Transverse colon (tissue), 4 donors: ENCODE measurements around the gene LCTL.

ENCODE experiments used
- CTCF ChIP-seq, 5 experiments: fragments of 200-600 bp in 3 of 5; fragments of 450-650 bp in 2 of 5; sonication (generic) in 3 of 5; IDR thresholded peaks; 1 replicate in 2 of 5; 2 replicates in 3 of 5; pipeline ENCODE4 v1.5.1; 2016 to 2017; ENCODE audit warnings: antibody characterized with exemption in 5 of 5, inconsistent platforms in 3 of 5, mild to moderate bottlenecking in 2 of 5, moderate library complexity in 1 of 5
- EP300 ChIP-seq: sonication (generic); formaldehyde crosslinking; IDR thresholded peaks from one replicate; pipeline ENCODE4 v1.6.1; 2017; ENCODE audit warnings: antibody characterized with exemption, low read depth
- POLR2A ChIP-seq: fragments of 450-650 bp; IDR thresholded peaks from one replicate; pipeline ENCODE4 v1.6.1; 2016; ENCODE audit warnings: antibody characterized with exemption, mild to moderate bottlenecking, moderate library complexity
- POLR2AphosphoS5 ChIP-seq, 3 donors: sonication (generic); formaldehyde crosslinking; IDR thresholded peaks; one replicate each; pipeline ENCODE4 v1.6.1; 2016; ENCODE audit warnings: antibody characterized with exemption in 3 of 3

DNA sequence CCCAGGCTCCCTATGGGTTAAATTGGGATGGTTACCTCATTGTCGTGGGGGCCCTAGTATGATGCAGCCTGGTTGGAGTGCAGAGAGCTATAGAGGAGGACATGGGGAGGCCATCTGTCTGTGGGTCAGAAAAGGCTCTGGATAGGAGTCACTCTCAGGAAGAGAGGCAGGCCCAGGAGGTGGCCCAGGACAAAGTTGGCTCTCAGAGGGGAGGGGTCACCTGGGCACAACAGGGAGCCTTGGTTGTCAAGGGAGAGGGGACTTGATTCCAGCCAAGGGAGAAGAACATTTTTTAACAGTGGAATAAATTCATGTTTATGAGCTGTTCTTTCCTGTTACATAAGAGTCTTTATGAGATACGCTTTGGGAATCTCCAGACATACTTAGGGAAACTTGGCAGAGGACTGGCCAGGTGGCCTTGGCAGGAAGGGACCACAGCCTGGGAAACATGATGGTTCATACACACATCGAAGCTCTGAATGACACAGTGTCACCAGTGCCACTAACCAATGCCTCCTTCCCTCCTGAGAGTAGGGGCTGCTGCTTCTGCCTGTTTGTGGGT, 27.5 kb upstream of the LCTL start:
- TF ChIP-seq CTCF (IDR thresholded peaks at IDR 0.05) (no peak), POLR2AphosphoS5 (IDR thresholded peaks at IDR 0.05) (no peak), POLR2A (no peak), EP300 (no peak)
